ENCODE results near the gene FRMD4A. TPM values are rescaled to one million over a fixed set of nuclear protein-coding genes. Genes with fewer than 3 reads are reported as not detected.

Gene FRMD4A
- total RNA-seq, 6 donors from 2014 or later = 22.3 to 114 (median 52.3) TPM

GRCh38 chr10:13820964-13821337 lies 509.8 kb downstream of the FRMD4A start:
- Histone ChIP-seq H3K27ac (no peak overlapping the region), H3K27me3 (no peaks in the 10 kb centered on the region), H3K4me3 (no peak overlapping the region), H3K9me3 (no peaks in the 10 kb centered on the region), H3K36me3 (no peaks in the 10 kb centered on the region), H3K4me1 (peaks cover 14 to 25% (median 21%) of the 10 kb centered on the region in 4 donors)
- TF ChIP-seq CTCF (IDR thresholded peaks at IDR 0.05) (no peak), POLR2AphosphoS5 (IDR thresholded peaks at IDR 0.05) (peak in 1 of 2 donors; percentile 13)
- WGBS, 2 donors = 18 to 40% methylated on average over 5 to 9 of the region's 9 CpGs
- DNase-seq (no peak), ATAC-seq (ENCODE audit: low FRiP score in 2 of 2) (peak in 1 of 2 donors; percentile 24)

DNA sequence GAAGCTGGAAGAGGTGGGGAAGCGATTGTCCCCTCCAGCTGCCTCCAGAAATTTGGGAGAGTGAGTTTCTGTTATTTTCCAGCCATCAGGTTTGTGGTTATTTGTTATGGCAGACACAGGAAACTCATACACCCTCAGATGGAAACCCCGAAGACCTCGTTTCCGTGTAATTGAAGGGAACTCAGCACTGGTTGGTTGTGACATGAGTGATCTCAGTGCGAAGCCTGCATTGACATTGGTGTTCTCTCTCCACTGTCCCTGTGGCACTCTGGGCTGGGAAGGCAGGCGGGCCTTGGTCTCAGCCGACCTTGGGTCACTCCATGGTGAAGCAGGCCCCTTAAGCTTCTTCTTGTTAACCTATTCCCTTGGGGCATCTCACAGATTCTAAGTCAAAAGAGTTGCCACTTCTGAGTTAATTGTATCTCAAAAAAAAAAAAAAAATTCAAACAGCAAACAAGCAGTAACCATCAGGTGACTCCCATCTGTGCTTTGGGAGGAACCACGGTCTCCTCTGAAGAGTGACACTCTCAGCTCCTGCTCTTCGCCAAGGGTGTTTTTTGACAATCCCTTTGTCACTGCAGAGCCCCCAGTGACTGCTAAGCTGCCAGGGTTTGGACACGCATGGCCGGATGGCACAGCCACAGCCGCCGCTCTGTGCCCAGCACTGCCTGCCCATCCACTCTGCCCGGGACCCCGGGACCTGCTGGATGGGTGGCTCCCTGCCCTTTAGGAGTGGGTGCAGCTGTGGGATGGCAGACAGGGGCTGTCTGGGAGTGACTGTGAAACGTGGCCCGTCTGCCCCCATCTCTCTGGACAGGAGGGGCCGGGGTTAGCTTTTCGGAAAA lies 510.4 kb downstream of the FRMD4A start:
- Histone ChIP-seq H3K9me3 (no peaks in the 10 kb centered on the region), H3K27ac (no peak overlapping the region), H3K36me3 (no peaks in the 10 kb centered on the region), H3K27me3 (no peaks in the 10 kb centered on the region), H3K4me1 (peaks cover 14 to 25% (median 21%) of the 10 kb centered on the region in 4 donors), H3K4me3 (no peak overlapping the region)
- ATAC-seq (ENCODE audit: low FRiP score in 2 of 2) (peak in 1 of 2 donors; percentile 51), DNase-seq (peak in 1 of 2 donors; percentile 62)
- 71 to 74% methylated on average over 17 of the region's 19 CpGs for WGBS, 2 donors
- no peak for TF ChIP-seq EP300 (IDR thresholded peaks at IDR 0.05)

GRCh38 chr10:13816195-13816925 lies 514.4 kb downstream of the FRMD4A start:
- no peak overlapping the region for H3K4me3 ChIP-seq
- ATAC-seq (ENCODE audit: low FRiP score in 2 of 2) (peak in 1 of 2 donors; percentile 38), DNase-seq (peak in 1 of 2 donors; percentile 44)
- WGBS, 2 donors = 43 to 50% methylated on average over 7 of the region's 7 CpGs
- H3K9me3 ChIP-seq = no peaks in the 10 kb centered on the region
- no peaks in the 10 kb centered on the region for H3K36me3 ChIP-seq
- H3K27ac ChIP-seq = peak overlapping the region; percentile 9 to 53 (median 33)
- no peaks in the 10 kb centered on the region for H3K27me3 ChIP-seq
- peaks cover 14 to 23% (median 18%) of the 10 kb centered on the region in 4 donors for H3K4me1 ChIP-seq
- TF ChIP-seq CTCF (IDR thresholded peaks at IDR 0.05) (no peak), POLR2AphosphoS5 (IDR thresholded peaks at IDR 0.05) (peak in 1 of 2 donors; percentile 56), POLR2A (IDR thresholded peaks at IDR 0.05) (no peak), EP300 (IDR thresholded peaks at IDR 0.05) (no peak)

GRCh38 chr10:13815756-13816155 lies 515.0 kb downstream of the FRMD4A start:
- Histone ChIP-seq H3K27ac (peak overlapping the region in 1 of 4 donors; percentile 4), H3K36me3 (no peaks in the 10 kb centered on the region), H3K4me3 (no peak overlapping the region), H3K9me3 (no peaks in the 10 kb centered on the region), H3K27me3 (no peaks in the 10 kb centered on the region), H3K4me1 (peaks cover 8 to 17% (median 13%) of the 10 kb centered on the region in 4 donors)
- DNase-seq (no peak), ATAC-seq (ENCODE audit: low FRiP score in 2 of 2) (no peak)
- TF ChIP-seq POLR2AphosphoS5 (IDR thresholded peaks at IDR 0.05) = no peak

DNA sequence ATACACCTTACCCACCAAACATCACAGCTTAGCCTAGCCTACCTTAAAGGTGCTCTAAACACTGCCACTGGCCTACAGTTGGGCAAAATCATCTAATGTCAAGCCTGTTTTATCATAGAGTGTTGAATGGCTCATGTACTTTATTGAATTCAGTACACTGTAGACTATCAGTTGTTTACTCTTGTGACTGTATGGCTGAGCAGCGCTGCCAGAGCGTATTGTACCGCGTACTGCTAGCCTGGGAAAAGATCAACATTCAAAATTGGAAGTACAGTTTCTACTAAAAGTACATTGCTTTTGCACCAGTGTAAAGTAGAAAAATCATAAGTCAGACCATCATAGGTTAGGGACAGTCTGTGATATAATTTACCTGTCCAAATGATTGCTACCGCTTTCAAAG lies 517.2 kb downstream of the FRMD4A start:
- Histone ChIP-seq H3K4me1 (peaks cover 8 to 15% (median 13%) of the 10 kb centered on the region in 4 donors), H3K36me3 (no peaks in the 10 kb centered on the region), H3K27ac (no peak overlapping the region), H3K27me3 (no peaks in the 10 kb centered on the region), H3K4me3 (no peak overlapping the region), H3K9me3 (no peaks in the 10 kb centered on the region)
- 92 to 96% methylated on average over 5 of the region's 5 CpGs for WGBS, 2 donors
- ATAC-seq (ENCODE audit: low FRiP score in 2 of 2) = no peak
- no peak for TF ChIP-seq CTCF (IDR thresholded peaks at IDR 0.05)
- TF ChIP-seq POLR2A (IDR thresholded peaks at IDR 0.05) = no peak
- TF ChIP-seq POLR2AphosphoS5 (IDR thresholded peaks at IDR 0.05) = no peak
- TF ChIP-seq EP300 (IDR thresholded peaks at IDR 0.05) = no peak
- DNase-seq = no peak

Data from upper lobe of left lung (tissue), 6 donors.